Astrocyte (in vitro differentiated cells and primary cell): ENCODE results near the gene CRBN. TPM values are rescaled to one million over a fixed set of nuclear protein-coding genes. Genes with fewer than 3 reads are reported as not detected.

Experiments
- DNase-seq: peaks from one replicate; pipeline ENCODE4 v3.0.0-alpha.2; 2010; ENCODE audit warnings: low read depth
- FAIRE-seq: peaks from 2 replicates; lab custom pipeline; 2011; peaks lifted over from hg19 to GRCh38; lab: Jason Lieb, UNC
- H2AFZ ChIP-seq: 2 replicates; pipeline ENCODE4 v1.6.0; 2012; ENCODE audit warnings: low read depth, low read length, inconsistent platforms
- H3K27ac ChIP-seq: 2 replicates; pipeline ENCODE4 v1.5.1; 2011; ENCODE audit warnings: low read depth, low read length, inconsistent platforms
- H3K27me3 ChIP-seq: 2 replicates; pipeline ENCODE4 v1.6.0; 2011; ENCODE audit warnings: low read length, inconsistent platforms; ENCODE audit not compliant: insufficient read depth
- H3K36me3 ChIP-seq: 2 replicates; pipeline ENCODE4 v1.5.1; 2011; ENCODE audit warnings: low read length, inconsistent platforms; ENCODE audit not compliant: insufficient read depth
- H3K4me1 ChIP-seq: 2 replicates; pipeline ENCODE4 v1.5.1; 2011; ENCODE audit warnings: low read length, inconsistent platforms; ENCODE audit not compliant: insufficient read depth
- H3K4me2 ChIP-seq: 2 replicates; pipeline ENCODE4 v1.6.0; 2012; ENCODE audit warnings: low read length, inconsistent platforms
- H3K4me3 ChIP-seq: 2 replicates; pipeline ENCODE4 v1.5.1; 2011; ENCODE audit warnings: low read depth, mild to moderate bottlenecking, low read length, inconsistent platforms; ENCODE audit not compliant: insufficient read depth
- H3K79me2 ChIP-seq: 2 replicates; pipeline ENCODE4 v1.6.0; 2012; ENCODE audit warnings: mild to moderate bottlenecking, low read length, inconsistent platforms; ENCODE audit not compliant: insufficient read depth
- H3K9ac ChIP-seq: 2 replicates; pipeline ENCODE4 v1.6.0; 2012; ENCODE audit warnings: mild to moderate bottlenecking, low read length, inconsistent platforms
- H3K9me3 ChIP-seq: 2 replicates; pipeline ENCODE4 v1.5.1; 2012; ENCODE audit warnings: low read depth, mild to moderate bottlenecking, low read length, inconsistent platforms; ENCODE audit not compliant: insufficient read depth
- H4K20me1 ChIP-seq: 2 replicates; pipeline ENCODE4 v1.6.0; 2012; ENCODE audit warnings: low read length, inconsistent platforms; ENCODE audit not compliant: insufficient read depth
- H3K27ac Mint-ChIP-seq: one replicate; pipeline ENCODE4 v1.8.0; 2021; ENCODE audit warnings: mild to moderate bottlenecking, mixed read lengths; ENCODE audit not compliant: unreplicated experiment
- H3K27me3 Mint-ChIP-seq: one replicate; pipeline ENCODE4 v1.8.0; 2021; ENCODE audit warnings: low read depth, mixed read lengths; ENCODE audit not compliant: unreplicated experiment
- H3K36me3 Mint-ChIP-seq: one replicate; pipeline ENCODE4 v1.8.0; 2021; ENCODE audit warnings: low read depth, mixed read lengths; ENCODE audit not compliant: unreplicated experiment
- H3K4me1 Mint-ChIP-seq: one replicate; pipeline ENCODE4 v1.8.0; 2021; ENCODE audit warnings: low read depth, mixed read lengths; ENCODE audit not compliant: unreplicated experiment
- H3K4me3 Mint-ChIP-seq: one replicate; pipeline ENCODE4 v1.8.0; 2021; ENCODE audit warnings: mild to moderate bottlenecking, moderate library complexity, mixed read lengths; ENCODE audit not compliant: unreplicated experiment
- H3K9me3 Mint-ChIP-seq: one replicate; pipeline ENCODE4 v1.8.0; 2021; ENCODE audit warnings: mild to moderate bottlenecking, mixed read lengths; ENCODE audit not compliant: unreplicated experiment
- EZH2 ChIP-seq: IDR thresholded peaks from 2 replicates; pipeline ENCODE4 v1.6.1; 2012; ENCODE audit warnings: mild to moderate bottlenecking, low read length, inconsistent platforms; ENCODE audit not compliant: insufficient read depth
- total RNA-seq: library from RNA; stranded (reverse); gene quantifications from 2 replicates; pipeline ENCODE4 v1.2.1, GENCODE V29; 2021
- TF ChIP-seq, protein P1 (sequence below): IDR thresholded peaks from 2 replicates; pipeline ENCODE4 v1.5.1; 2011; ENCODE audit warnings: low read depth, mild to moderate bottlenecking, inconsistent platforms, low read length, moderate library complexity; ENCODE audit not compliant: insufficient read depth

CRBN gene
- total RNA-seq, 1 donor from 2014 or later = 26.1 TPM

- peaks cover 4% of the 10 kb centered on the region for H3K4me1 Mint-ChIP-seq
- no peaks in the 10 kb centered on the region for H3K27me3 Mint-ChIP-seq
- peaks cover 2% of the 10 kb centered on the region for H3K36me3 Mint-ChIP-seq
- no peak overlapping the region for H2AFZ ChIP-seq
- no peak for FAIRE-seq
- H3K9me3 Mint-ChIP-seq = peaks cover 3% of the 10 kb centered on the region
- H3K9me3 ChIP-seq = no peaks in the 10 kb centered on the region
- H3K27ac Mint-ChIP-seq = no peak overlapping the region
- TF ChIP-seq, protein P1, sequence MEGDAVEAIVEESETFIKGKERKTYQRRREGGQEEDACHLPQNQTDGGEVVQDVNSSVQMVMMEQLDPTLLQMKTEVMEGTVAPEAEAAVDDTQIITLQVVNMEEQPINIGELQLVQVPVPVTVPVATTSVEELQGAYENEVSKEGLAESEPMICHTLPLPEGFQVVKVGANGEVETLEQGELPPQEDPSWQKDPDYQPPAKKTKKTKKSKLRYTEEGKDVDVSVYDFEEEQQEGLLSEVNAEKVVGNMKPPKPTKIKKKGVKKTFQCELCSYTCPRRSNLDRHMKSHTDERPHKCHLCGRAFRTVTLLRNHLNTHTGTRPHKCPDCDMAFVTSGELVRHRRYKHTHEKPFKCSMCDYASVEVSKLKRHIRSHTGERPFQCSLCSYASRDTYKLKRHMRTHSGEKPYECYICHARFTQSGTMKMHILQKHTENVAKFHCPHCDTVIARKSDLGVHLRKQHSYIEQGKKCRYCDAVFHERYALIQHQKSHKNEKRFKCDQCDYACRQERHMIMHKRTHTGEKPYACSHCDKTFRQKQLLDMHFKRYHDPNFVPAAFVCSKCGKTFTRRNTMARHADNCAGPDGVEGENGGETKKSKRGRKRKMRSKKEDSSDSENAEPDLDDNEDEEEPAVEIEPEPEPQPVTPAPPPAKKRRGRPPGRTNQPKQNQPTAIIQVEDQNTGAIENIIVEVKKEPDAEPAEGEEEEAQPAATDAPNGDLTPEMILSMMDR = no peak
- no peak for TF ChIP-seq EZH2
- H3K79me2 ChIP-seq = peaks cover 52% of the 10 kb centered on the region
- H3K27me3 ChIP-seq = no peaks in the 10 kb centered on the region
- peaks cover 9% of the 10 kb centered on the region for H3K4me1 ChIP-seq
- H3K27ac ChIP-seq = no peak overlapping the region
- no peak overlapping the region for H3K4me3 ChIP-seq
- no peak for DNase-seq
- H3K9ac ChIP-seq = no peak overlapping the region
- H3K4me3 Mint-ChIP-seq = no peak overlapping the region
- H4K20me1 ChIP-seq = peaks cover 11% of the 10 kb centered on the region
- no peak overlapping the region for H3K4me2 ChIP-seq
- H3K36me3 ChIP-seq = peaks cover 28% of the 10 kb centered on the region
Observed at GRCh38 chr3:3129579-3129978, 49.9 kb downstream of the CRBN start.

DNA sequence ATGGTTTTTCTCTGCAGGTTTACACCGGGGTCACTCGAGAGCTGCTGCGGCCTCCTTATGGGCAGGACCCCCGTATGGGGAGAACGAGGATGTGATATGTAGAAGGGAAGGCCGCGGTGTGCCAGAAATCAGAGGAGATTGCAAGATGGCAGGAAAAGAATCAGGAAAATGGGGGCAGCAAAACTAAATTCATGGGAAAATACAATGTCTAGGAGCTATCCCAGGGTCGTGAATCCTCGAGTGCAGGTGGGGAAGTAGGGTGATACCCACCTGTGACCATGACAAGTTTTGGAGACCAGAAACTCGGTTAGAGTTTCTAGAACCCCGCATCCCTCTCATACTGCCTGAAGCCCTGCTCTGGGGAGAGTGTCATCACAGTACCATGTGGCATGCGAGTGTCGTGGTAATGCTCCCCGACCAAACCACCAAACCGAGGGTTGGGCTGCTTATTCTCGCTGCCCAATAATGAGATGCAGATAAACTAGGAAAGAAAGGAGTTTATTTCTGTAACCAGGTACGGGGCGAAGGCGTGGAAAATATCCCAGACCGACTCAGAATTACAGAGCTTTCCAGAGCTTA is 52.0 kb downstream of the CRBN start:
- no peaks in the 10 kb centered on the region for H3K9me3 ChIP-seq
- H3K4me1 ChIP-seq = peaks cover 9% of the 10 kb centered on the region
- H3K4me2 ChIP-seq = peak overlapping the region; percentile 97
- peaks cover 3% of the 10 kb centered on the region for H3K9me3 Mint-ChIP-seq
- peak overlapping the region; percentile 85 for H3K4me3 ChIP-seq
- peaks cover 23% of the 10 kb centered on the region for H3K36me3 ChIP-seq
- H3K36me3 Mint-ChIP-seq = peaks cover 2% of the 10 kb centered on the region
- peak overlapping the region; percentile 96 for H3K9ac ChIP-seq
- H3K27ac ChIP-seq = peak overlapping the region; percentile 94
- H3K4me1 Mint-ChIP-seq = peaks cover 4% of the 10 kb centered on the region
- no peaks in the 10 kb centered on the region for H4K20me1 ChIP-seq
- H2AFZ ChIP-seq = peak overlapping the region; percentile 97
- FAIRE-seq (no peak), DNase-seq (peak; percentile 14)
- H3K79me2 ChIP-seq = peaks cover 32% of the 10 kb centered on the region
- no peak for TF ChIP-seq EZH2
- TF ChIP-seq, protein P1 = no peak
- no peaks in the 10 kb centered on the region for H3K27me3 Mint-ChIP-seq
- H3K27me3 ChIP-seq = no peaks in the 10 kb centered on the region
- peak overlapping the region; percentile 95 for H3K4me3 Mint-ChIP-seq
- peak overlapping the region; percentile 99 for H3K27ac Mint-ChIP-seq
